K562 (cell line): ENCODE data around the gene DTL. TPM values are rescaled to one million over a fixed set of nuclear protein-coding genes. Genes with fewer than 3 reads are reported as not detected.

Experiments
- ATAC-seq: fragments of 200-7000 bp; cut with Tn5 transposase; 3 replicates; pipeline ENCODE4 v1.9.1; 2020; ENCODE audit warnings: moderate library complexity
- BruUV-seq: library from RNA; stranded (reverse); fragments of 400-500 nt; replicated peaks from 2 replicates; lab custom pipeline; 2021; lab: Mats Ljungman, UMichigan
- CTCF ChIA-PET: fragments of 300-600 bp; formaldehyde crosslinking; extraction: SDS; loops from one replicate; lab custom pipeline; 2021; ENCODE audit warnings: low intra/inter-chr PET ratio; lab: Yijun Ruan, JAX
- POLR2A ChIA-PET: fragments of 300-600, 350-650 bp; sonication (Branson Sonifier 250); formaldehyde crosslinking; extraction: SDS; loops from one replicate; lab custom pipeline; 2021; ENCODE audit warnings: antibody characterized with exemption, inconsistent platforms; lab: Yijun Ruan, JAX
- DNase-seq, 4 experiments: peaks; one replicate each; pipeline versions ENCODE4 v3.0.0 to v3.0.0-alpha.2; 2011 to 2018; ENCODE audit warnings: low spot score in 3 of 4, mixed read lengths in 3 of 4; ENCODE audit errors: extremely low read depth in 1 of 4
- FAIRE-seq: peaks from 2 replicates; lab custom pipeline; 2011; peaks lifted over from hg19 to GRCh38; lab: Jason Lieb, UNC
- H2AFZ ChIP-seq: 2 replicates; pipeline ENCODE4 v1.6.0; 2011; ENCODE audit warnings: low read depth, low read length, control low read depth, inconsistent platforms
- H3K27ac ChIP-seq: fragments of 200-600 bp; 3 replicates; pipeline ENCODE4 v1.8.0; 2011; ENCODE audit warnings: low read depth, mild to moderate bottlenecking, control low read depth, inconsistent platforms, low read length, moderate library complexity, mixed read lengths; ENCODE audit errors: extremely low read depth
- H3K27me3 ChIP-seq, 2 experiments: fragments of 300-600 bp in 1 of 2; 2 replicates in 1 of 2; 3 replicates in 1 of 2; pipeline versions ENCODE4 v1.6.0 to v1.8.0; 2011; ENCODE audit warnings: inconsistent platforms in 2 of 2, low read length in 2 of 2, mild to moderate bottlenecking in 1 of 2, mixed read lengths in 1 of 2, moderate library complexity in 1 of 2; ENCODE audit not compliant: control insufficient read depth in 2 of 2, insufficient read depth in 2 of 2
- H3K36me3 ChIP-seq: fragments of 300-600 bp; 3 replicates; pipeline ENCODE4 v1.8.0; 2011; ENCODE audit warnings: mild to moderate bottlenecking, low read length, inconsistent platforms; ENCODE audit not compliant: control insufficient read depth, insufficient read depth
- H3K4me1 ChIP-seq, 2 experiments: fragments of 200-600 bp in 1 of 2; replicated peaks in 1 of 2; 2 replicates in 1 of 2; 3 replicates in 1 of 2; pipeline versions ENCODE4 v1.5.1 to v1.8.0; 2011; ENCODE audit warnings: inconsistent platforms in 2 of 2, low read length in 2 of 2, mild to moderate bottlenecking in 1 of 2, mixed read lengths in 1 of 2, moderate library complexity in 1 of 2; ENCODE audit not compliant: control insufficient read depth in 2 of 2, insufficient read depth in 2 of 2
- H3K4me2 ChIP-seq: 2 replicates; pipeline ENCODE4 v1.6.1; 2011; ENCODE audit warnings: low read length, control low read depth, inconsistent platforms, mixed read lengths; ENCODE audit not compliant: insufficient read depth
- H3K4me3 ChIP-seq: fragments of 200-600 bp; sonication (generic), shearing (Covaris generic); 2 replicates; pipeline ENCODE4 v1.5.1; 2016; ENCODE audit warnings: control low read depth, inconsistent platforms
- H3K79me2 ChIP-seq: fragments of 200-600 bp; 3 replicates; pipeline ENCODE4 v1.8.0; 2011; ENCODE audit warnings: low read length, inconsistent platforms; ENCODE audit not compliant: control insufficient read depth, insufficient read depth
- H3K9ac ChIP-seq, 2 experiments: 2 replicates each; pipeline versions ENCODE4 v1.6.0 to v1.6.1; 2011; ENCODE audit warnings: low read depth in 2 of 2, low read length in 2 of 2, control low read depth in 1 of 2, inconsistent platforms in 1 of 2, mild to moderate bottlenecking in 1 of 2, mixed read lengths in 1 of 2; ENCODE audit not compliant: insufficient read depth in 1 of 2
- H3K9me1 ChIP-seq: one replicate; pipeline ENCODE4 v1.6.0; 2011; ENCODE audit warnings: inconsistent platforms, mild to moderate bottlenecking, low read length, moderate library complexity; ENCODE audit not compliant: control insufficient read depth, insufficient read depth
- H3K9me3 ChIP-seq: replicated peaks from 2 replicates; pipeline ENCODE4 v1.5.1; 2011; ENCODE audit warnings: low read depth, low read length, inconsistent platforms; ENCODE audit not compliant: control insufficient read depth, insufficient read depth
- H4K20me1 ChIP-seq: replicated peaks from 2 replicates; pipeline ENCODE4 v1.6.1; 2011; ENCODE audit warnings: low read length, inconsistent platforms, mixed read lengths; ENCODE audit not compliant: control insufficient read depth, insufficient read depth
- CTCF ChIP-seq, 3 experiments: IDR thresholded peaks in 2 of 3; conservative IDR thresholded peaks in 1 of 3; 2 replicates each; pipeline ENCODE4 v1.5.1; 2011 to 2012; ENCODE audit warnings: low read length in 3 of 3, mild to moderate bottlenecking in 3 of 3, control low read depth in 2 of 3, improper control_type of control experiment in 1 of 3, inconsistent platforms in 1 of 3, low read depth in 1 of 3, mixed read lengths in 1 of 3, moderate library complexity in 1 of 3; ENCODE audit not compliant: insufficient read depth in 2 of 3
- FOXA1 ChIP-seq: fragments of 450-650 bp; IDR thresholded peaks from 2 replicates; pipeline ENCODE4 v1.6.1; 2016; ENCODE audit warnings: mild to moderate bottlenecking, borderline replicate concordance
- RAD21 ChIP-seq, 2 experiments: fragments of 250-450 bp in 1 of 2; fragments of 450-650 bp in 1 of 2; sonication (Bioruptor Pico) in 1 of 2; formaldehyde crosslinking in 1 of 2; IDR thresholded peaks in 1 of 2; conservative IDR thresholded peaks in 1 of 2; 2 replicates each; pipeline versions ENCODE4 v1.4.0 to v1.8.0; 2020 to 2022; ENCODE audit warnings: mild to moderate bottlenecking in 2 of 2, moderate library complexity in 1 of 2
- ZNF512 ChIP-seq: IDR thresholded peaks from 2 replicates; pipeline ENCODE4 v1.6.1; 2016; ENCODE audit warnings: missing genetic modification characterization, missing compliant biosample characterization
- ZNF696 ChIP-seq: fragments of 250-450 bp; sonication (Bioruptor Pico); conservative IDR thresholded peaks from 2 replicates; pipeline ENCODE4 v1.4.0; 2020; ENCODE audit warnings: mild to moderate bottlenecking, moderate library complexity
- ZNF699 ChIP-seq: fragments of 250-450 bp; sonication (Bioruptor Pico); IDR thresholded peaks from 2 replicates; pipeline ENCODE4 v1.8.0; 2021; ENCODE audit warnings: mild to moderate bottlenecking, moderate library complexity; ENCODE audit not compliant: insufficient replicate concordance
- WGBS: fragments of 100-300 bp; shearing (Covaris generic); methylation state at CpG from one replicate; pipeline ENCODE4 v1.1.6; 2016; ENCODE audit warnings: low coverage, mixed read lengths; ENCODE audit not compliant: insufficient coverage; ENCODE audit errors: missing lambda C conversion rate; 5-methylcytosine and 5-hydroxymethylcytosine counted together
- in situ Hi-C: fragments of 300-500 bp; cut with MboI; formaldehyde crosslinking; loops from 4 replicates; pipeline ENCODE4 v1.15.0; 2018; ENCODE audit warnings: inconsistent platforms, mixed read lengths
- intact Hi-C: fragments of 100-400 bp; cut with micrococcal nuclease; formaldehyde crosslinking; loops from 2 replicates; pipeline ENCODE4 v1.14.2; 2022
- polyA plus RNA-seq, 8 experiments: library from polyadenylated mRNA; depleted of rRNA in 4 of 8; stranded (reverse) in 5 of 8; unstranded in 3 of 8; fragments of >200 nt; fragmentation: Nextera tagmentation in 2 of 8; fragmentation: Illumina TruSeq in 1 of 8; extraction: Ambion mirVana in 2 of 8; extraction: Trizol in 1 of 8; gene quantifications; 2 replicates each; pipeline versions ENCODE4 v1.2.1 to v1.2.3, GENCODE V29; 2011 to 2014; ENCODE audit warnings: inconsistent platforms in 1 of 8, missing spikeins in 1 of 8
- total RNA-seq, 7 experiments: library from RNA; depleted of rRNA in 6 of 7; stranded (reverse); fragments of >200 nt in 6 of 7; fragmentation: Illumina TruSeq in 2 of 7; extraction: Trizol in 2 of 7; gene quantifications; 2 replicates each; pipeline versions ENCODE4 v1.2.1 to v1.2.3, GENCODE V29; 2011 to 2021; ENCODE audit warnings: low replicate concordance in 1 of 7

DTL gene
- total and polyA plus RNA-seq, 9 of the 15 experiments (the other 6 are each of a cell fraction or from before 2014, with no cell fraction given): 38.3 to 81.0 (median 63.2) TPM

GRCh38 chr1:212073490-212073889, 37.9 kb downstream of the DTL start:
- H3K4me2 ChIP-seq: no peak overlapping the region
- H3K27me3 ChIP-seq: no peaks in the 10 kb centered on the region
- 0 out of 3 replicates have a peak, but pooled peaks cover 3% of the 10 kb centered on the region for H3K79me2 ChIP-seq
- 96% methylated on average over 1 of the region's 1 CpG for WGBS
- no peaks in the 10 kb centered on the region for H4K20me1 ChIP-seq
- no peaks in the 10 kb centered on the region for H3K9me3 ChIP-seq
- ChIA-PET POLR2A (interaction anchor here (1.3 kb wide), 1 partner anchor 11 kb away, joined by 3 read pairs; no protein-coding TSS in a partner anchor), CTCF (interaction anchor here (2.1 to 2.2 kb wide), 2 partner anchors 219 to 382 kb away, joined by 10 to 16 read pairs; no protein-coding TSS in a partner anchor)
- peaks cover 92% of the 10 kb centered on the region for H3K36me3 ChIP-seq
- no peak for ATAC-seq
- no peak overlapping the region for H3K27ac ChIP-seq
- no TSS peak for BruUV-seq
- in situ Hi-C loops: loop anchor here (5.0 kb wide), 2 partner anchors 229 to 384 kb away; no protein-coding TSS in a partner anchor
- no peak for FAIRE-seq
- no peak overlapping the region for H2AFZ ChIP-seq
- H3K9ac ChIP-seq: no peak overlapping the region
- H3K4me3 ChIP-seq: no peak overlapping the region
- H3K9me1 ChIP-seq: no peaks in the 10 kb centered on the region
- no peak for DNase-seq
- no peaks in the 10 kb centered on the region for H3K4me1 ChIP-seq
- TF ChIP-seq CTCF (IDR thresholded peaks at IDR 0.05 in 2 of 3, conservative IDR thresholded peaks at IDR 0.05 in 1 of 3; ENCODE audit: insufficient read depth in 2 of 3, low read depth in 1 of 3, low read length in 3 of 3) (0 out of 6 replicates have a peak, but pooled peaks of 1 of the 3 experiments have one; percentile 11), FOXA1 (no peak), ZNF696 (CRISPR knock-in tag) (no peak), ZNF699 (no peak), RAD21 (CRISPR knock-in tag; conservative IDR thresholded peaks at IDR 0.05 in 1 of 2, IDR thresholded peaks at IDR 0.05 in 1 of 2) (peak; percentile 12 to 28; a peak in 2 of 4 replicates), ZNF512 (tag) (0 out of 2 replicates have a peak, but pooled peaks have one; percentile 26)
- intact Hi-C loops: loop anchor here (10.0 kb wide), 1 partner anchor 81 kb away; no protein-coding TSS in a partner anchor
